Endometrial microvascular endothelial cells (primary cell): Measurements from ENCODE around the gene SACM1L. TPM values are rescaled to one million over a fixed set of nuclear protein-coding genes. Genes with fewer than 3 reads are reported as not detected.
"Not testable (repeated sequence)": the region's sequence is repeated elsewhere in the genome, so short reads cannot be mapped to it uniquely, and the experiment has no call there.

Source experiments
- in situ Hi-C: cut with HindIII; loops from 2 replicates; pipeline ENCODE4 v1.10.0; 2017; ENCODE audit warnings: low sequenced_read_pairs, low pct_unique_long_range_greater_than_20kb; ENCODE audit errors: inconsistent ontology term
- total RNA-seq: library from RNA; depleted of rRNA; stranded (reverse); fragments of >200 nt; gene quantifications from one replicate; pipeline ENCODE4 v1.2.3, GENCODE V29; 2015; ENCODE audit errors: inconsistent ontology term

SACM1L gene
- total RNA-seq, 1 donor from 2014 or later, result 39.1 TPM

DNA sequence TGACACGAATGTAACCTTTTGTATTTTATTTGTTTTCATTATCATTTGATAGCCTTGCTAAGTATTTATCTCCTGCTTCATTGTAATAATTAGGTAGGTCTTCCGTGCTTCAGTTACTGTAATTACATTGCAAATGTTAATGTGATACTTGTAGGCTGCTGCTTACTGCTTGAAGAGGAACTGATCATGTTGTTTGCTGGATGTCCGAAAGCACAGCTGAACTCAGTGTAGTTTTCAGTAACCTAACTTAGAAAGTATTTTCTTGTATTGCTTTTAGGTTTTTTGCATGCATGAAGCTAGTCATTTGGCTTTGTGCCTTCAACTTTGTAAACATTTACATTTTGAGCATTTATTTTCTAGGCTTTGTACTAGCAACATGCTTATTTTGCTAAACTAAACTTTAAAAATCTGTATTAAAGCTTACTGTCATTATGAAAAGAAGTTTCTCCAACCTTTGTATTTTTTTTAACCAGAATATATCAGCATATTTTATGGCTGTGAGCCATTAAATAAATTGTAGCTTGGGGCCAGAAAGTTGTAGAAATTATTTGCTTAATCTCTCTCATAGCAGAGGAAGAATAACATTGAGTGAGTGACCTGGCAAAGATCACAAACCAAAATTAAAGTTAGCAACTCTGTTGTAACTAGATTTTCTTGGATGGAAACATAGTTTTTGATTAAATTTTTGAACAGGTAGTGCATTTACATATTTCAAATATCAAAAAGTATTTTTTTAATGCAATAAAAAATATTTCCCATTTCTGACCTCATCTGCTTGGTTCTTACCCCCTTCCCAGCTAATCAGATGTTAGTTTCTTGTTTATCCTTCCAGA lies 30.7 kb downstream of the SACM1L start:
- in situ Hi-C loops, result no loop called here

- in situ Hi-C loops, result no loop called here
These were observed 35.7 kb downstream of the SACM1L start for GRCh38 chr3:45724911-45725310.

- in situ Hi-C loops, result no loop called here
These were observed 40.4 kb downstream of the SACM1L start for GRCh38 chr3:45729614-45730013.

- in situ Hi-C loops, result no loop called here
These were observed 41.4 kb downstream of the SACM1L start for GRCh38 chr3:45730409-45731154.

- in situ Hi-C loops, result no loop called here
These were observed 47.5 kb downstream of the SACM1L start for GRCh38 chr3:45736707-45737106.

DNA sequence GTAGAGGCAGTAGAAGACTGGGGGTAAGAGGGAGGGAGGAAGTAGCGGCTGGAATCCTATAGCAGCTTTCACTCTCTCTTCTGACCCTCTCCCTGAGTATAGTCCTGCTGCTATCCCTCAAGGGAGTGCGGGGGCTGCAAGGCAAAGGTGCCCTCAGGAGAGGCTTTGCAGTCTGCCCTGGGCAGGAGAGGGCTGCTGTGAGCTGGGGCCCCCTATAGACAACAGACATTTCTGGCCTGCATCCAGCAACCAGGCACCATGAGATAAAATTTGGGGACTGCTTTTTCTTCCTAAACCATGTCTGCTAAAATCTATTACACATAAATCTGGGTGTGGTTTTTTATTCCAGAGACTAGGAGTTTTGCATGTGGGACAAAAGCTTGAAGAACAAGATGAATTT lies 48.0 kb downstream of the SACM1L start:
- in situ Hi-C loops, result no loop called here

DNA sequence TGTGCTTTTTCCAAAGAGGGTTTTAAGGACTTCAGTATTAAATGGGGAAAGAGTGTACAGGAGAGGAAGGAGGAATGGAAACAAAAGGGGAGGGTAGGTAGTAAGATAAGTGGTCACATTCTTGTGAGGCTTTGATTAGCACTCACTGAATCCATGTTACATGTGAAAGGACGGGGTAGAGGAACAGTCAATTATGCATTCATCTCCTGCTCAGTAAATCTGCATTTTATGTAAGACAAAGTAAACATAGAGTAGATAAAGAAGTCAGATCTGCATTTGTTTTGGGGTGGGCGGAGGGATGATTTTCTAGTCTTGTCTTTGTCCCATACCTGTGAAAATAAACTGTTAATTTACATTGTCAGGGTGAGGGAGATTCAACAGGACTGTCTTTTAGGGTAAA lies 50.8 kb downstream of the SACM1L start:
- in situ Hi-C loops, result no loop called here

DNA sequence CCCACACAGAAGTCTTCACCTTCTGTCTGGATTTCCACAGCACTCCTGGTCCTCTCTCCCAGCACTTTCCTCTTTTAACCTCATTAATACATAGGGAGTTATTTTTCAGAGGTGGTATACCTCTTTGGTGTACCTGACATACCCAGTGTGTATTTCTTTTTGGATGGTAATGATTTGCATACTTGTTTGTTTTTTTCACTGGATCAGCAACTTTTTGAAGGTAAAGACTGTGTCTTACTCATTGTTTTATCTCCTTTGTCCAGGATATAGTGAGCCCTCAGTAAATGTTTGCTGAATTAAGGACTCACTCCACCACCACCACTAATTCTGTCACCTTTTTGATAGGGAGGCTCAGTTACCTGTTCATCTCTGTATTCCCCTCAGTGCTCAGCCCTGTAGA lies 52.1 kb downstream of the SACM1L start:
- in situ Hi-C loops, result no loop called here

DNA sequence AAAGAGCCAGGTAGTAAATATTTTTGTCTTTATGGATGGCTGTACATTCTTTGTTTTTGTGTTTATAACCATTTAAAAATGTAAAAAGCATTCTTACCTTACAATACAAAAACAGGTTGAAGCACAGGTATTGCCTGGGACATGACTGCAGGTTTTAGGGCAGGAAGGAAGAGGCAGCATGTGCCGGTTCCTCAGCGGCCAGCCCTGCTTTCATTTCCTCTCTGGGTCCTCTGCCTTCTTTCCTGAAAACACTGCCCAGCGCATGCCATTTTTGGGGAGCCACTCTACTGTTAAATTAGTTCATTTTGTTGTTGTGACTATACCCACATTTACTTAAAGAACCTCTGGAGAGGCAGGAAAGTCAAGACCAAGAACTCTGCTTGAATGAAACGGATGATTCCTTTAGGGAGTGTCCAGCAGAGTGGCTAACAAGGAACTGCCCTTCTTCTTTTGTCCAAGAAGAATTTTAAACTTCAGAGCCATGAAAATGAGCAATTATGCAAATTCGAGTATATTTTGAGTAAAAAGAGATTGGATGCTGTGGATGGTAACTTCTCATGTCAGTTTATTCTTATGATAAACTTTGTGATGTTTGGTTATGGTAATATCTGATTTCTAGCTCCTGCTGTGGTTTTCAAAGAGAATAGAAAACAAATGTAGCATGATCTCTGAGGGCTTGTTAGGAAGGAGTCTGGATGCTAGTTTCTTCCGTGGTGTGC lies 52.7 kb downstream of the SACM1L start:
- in situ Hi-C loops, result no loop called here

- in situ Hi-C loops, result no loop called here
These were observed 53.4 kb downstream of the SACM1L start for GRCh38 chr3:45742461-45743089.

DNA sequence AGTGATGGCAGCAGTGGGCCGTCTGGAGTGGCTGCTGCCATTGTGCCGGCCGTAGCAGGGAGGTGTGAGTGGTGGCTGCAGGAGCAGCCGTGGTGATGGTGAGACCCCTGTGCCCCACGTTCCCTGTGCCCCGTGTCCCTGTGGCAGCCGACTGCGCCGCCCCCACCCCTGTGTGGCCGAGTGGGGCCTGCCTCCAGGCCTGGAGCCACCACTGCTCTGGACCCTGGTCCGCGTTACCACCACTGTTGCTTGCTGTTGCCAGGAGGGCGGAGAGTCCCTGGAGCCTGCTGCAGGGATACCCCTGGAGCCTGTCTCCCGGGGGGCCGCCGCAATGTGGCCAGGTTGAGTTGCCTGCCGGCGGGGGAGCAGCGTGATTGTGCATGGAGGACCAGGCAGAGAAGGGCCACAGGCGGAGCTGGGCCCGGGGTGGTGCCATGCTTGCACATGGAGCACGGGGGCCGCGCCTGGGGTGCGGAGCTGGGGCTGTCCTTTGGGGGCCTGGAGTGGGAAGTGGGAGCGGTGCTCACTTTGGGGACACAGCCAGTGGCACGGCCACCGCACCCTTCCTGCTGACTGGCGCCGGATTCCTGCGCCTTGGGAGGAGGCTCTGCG lies 57.1 kb downstream of the SACM1L start:
- in situ Hi-C loops, result no loop called here

DNA sequence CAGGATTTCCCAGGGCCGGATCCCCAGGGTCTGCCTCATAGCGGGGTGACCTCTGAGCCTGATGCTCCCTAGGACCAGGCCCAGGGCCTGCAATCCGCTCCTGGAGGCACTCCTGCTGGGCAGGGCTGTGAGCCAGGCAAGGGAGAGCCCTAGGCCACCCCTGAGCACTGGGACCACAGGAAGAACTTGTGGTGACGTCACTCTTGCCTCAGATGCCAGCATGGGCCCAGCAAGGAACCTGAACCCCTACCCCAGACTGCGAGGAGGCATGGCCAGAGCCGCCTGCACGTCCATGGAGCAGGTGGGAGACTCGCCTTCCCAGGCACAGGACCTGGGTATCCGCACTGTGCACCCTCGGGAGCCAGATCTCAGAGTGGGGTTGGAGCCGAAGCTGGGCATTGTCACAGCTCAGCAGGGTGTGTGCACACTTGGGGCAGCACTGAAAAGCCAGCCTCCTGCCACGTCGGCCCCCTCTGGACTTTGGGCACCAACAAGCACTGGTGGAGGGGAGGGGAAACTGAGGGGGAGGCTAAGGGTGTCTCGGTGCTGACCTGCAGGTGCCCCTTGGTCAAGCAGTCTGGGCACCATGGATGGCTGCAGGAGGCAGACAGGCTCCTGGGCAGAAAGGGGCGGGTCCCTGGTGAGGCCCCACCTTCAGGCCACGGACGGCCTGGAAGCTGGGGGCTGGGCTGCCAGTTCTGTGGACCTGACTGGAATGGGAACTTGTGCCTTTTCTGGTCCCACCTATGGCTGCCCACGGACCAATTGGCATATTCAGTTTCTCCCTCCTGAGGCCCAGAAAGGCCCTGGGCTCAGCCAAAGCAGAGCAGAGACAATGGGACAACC lies 57.8 kb downstream of the SACM1L start:
- in situ Hi-C loops, result no loop called here

DNA sequence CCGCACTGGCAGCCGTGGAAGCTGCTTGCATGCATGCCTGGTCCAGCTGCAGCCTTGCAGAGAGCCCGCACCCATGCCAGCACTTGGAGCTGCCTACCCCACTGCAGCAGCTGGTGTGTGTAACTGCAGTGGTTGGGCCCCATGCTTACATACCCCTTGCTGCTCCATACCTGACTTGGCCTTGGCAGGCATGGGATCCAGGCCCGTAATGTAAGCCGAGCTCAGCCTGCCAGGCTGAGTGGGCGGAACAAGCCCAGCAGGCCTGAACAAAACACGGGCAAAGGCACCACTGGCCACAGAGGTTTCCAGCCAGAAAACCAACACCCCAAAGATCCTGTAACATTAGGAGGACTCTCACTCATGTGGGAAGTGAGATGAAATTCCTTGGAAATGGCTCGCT lies 58.9 kb downstream of the SACM1L start:
- in situ Hi-C loops, result no loop called here

GRCh38 chr3:45749036-45749600 lies 59.9 kb downstream of the SACM1L start:
- in situ Hi-C loops, result not testable (repeated sequence)

DNA sequence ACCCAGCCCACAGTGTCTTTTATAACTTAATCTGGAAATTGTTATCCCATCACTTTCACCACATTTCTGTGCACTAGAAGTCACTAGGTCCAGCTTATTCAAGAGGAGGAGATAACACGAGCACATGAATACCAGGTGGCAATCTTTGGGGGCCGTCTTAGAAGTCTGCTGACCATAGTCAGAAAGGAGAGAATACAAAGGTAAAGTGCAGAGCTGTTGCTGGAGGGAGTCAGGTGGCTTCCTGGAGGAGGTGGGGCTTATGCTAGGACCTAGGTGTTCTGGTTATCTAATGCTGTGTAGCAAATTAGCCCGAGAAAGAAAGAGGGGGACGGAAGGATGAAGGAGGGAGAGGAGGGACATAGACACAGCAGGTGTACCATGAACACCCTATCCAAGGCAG lies 60.7 kb downstream of the SACM1L start:
- in situ Hi-C loops, result no loop called here

GRCh38 chr3:45751537-45752242 lies 62.5 kb downstream of the SACM1L start:
- in situ Hi-C loops, result no loop called here

GRCh38 chr3:45753095-45753494 lies 63.9 kb downstream of the SACM1L start:
- in situ Hi-C loops, result no loop called here
